ENCODE measurements around the gene ENPP1. TPM values are rescaled to one million over a fixed set of nuclear protein-coding genes. Genes with fewer than 3 reads are reported as not detected.
A peak's percentile ranks its signal among the peaks of the same experiment; 100 is the strongest.

ENPP1 gene
- total and polyA plus RNA-seq, 7 experiments from 2014 or later: 0.07 to 0.69 (median 0.21) TPM; not detected in 3

DNA sequence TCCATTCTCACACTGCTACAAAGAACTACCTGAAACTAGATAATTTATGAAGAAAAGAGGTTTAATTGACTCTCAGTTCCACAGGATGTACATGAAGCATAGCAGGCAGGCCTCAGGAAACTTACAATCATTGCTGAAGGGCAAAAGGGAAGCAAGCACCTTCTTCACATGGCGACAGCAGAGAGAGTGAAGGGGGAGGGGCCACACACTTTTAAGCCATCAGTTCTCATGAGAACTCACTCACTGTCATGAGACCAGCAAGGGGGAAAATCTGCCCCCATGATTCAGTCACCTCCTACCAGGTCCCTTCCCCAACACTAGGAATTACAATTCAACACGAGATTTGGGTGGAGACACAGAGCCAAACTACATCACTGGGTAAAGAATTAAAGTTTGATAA is 12.5 kb upstream of the ENPP1 start:
- Mint-ChIP-seq H3K27me3 (peaks cover 10 to 36% (median 20%) of the 10 kb centered on the region in 5 donors), H3K36me3 (no peaks in the 10 kb centered on the region), H3K4me3 (no peak overlapping the region), H3K9me3 (peaks cover 0 to 13% (median 0%) of the 10 kb centered on the region in 11 donors), H3K27ac (no peak overlapping the region), H3K4me1 (no peaks in the 10 kb centered on the region)
- no peak for ATAC-seq
- no peaks in the 10 kb centered on the region for H3K27me3 ChIP-seq (ENCODE audit: control insufficient read depth in 2 of 2, insufficient read depth in 2 of 2, low read length in 2 of 2)
- DNase-seq: no peak
- no peak overlapping the region for H3K27ac ChIP-seq (ENCODE audit: low read depth, low read length)
- no peak overlapping the region for H3K4me3 ChIP-seq (ENCODE audit: low read length)
- no peaks in the 10 kb centered on the region for H3K4me1 ChIP-seq (ENCODE audit: control insufficient read depth in 2 of 2, insufficient read depth in 2 of 2, low read length in 2 of 2)
- intact Hi-C loops (cut with micrococcal nuclease): no loop called here
- ChIA-PET CTCF (no interaction called here), POLR2A (no interaction called here)
- no peaks in the 10 kb centered on the region for H3K9me3 ChIP-seq (ENCODE audit: control insufficient read depth in 2 of 3, low read length in 3 of 3)
- no peaks in the 10 kb centered on the region for H3K36me3 ChIP-seq (ENCODE audit: control insufficient read depth in 2 of 3, insufficient read depth in 3 of 3, low read length in 3 of 3)

DNA sequence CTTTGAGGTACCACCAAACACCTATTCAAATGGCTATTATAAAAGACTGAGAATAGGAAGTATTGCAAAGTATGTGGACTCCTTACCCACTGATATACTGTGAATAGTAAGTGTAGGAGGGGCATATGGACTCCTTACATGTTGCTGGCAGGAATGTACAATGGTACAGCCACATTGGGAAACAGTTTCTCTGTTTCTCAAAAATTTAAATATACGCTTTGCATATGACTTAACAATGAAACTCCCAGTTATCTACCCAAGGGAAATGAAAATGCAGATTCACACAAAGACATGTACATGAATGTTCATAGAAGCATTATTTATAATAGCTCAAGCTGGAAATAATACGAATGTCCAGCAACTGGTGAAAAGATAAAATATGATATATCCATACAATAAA is 5.5 kb upstream of the ENPP1 start:
- H3K4me1 Mint-ChIP-seq: peaks cover 9 to 23% (median 13%) of the 10 kb centered on the region in 7 donors
- intact Hi-C loops (cut with micrococcal nuclease): no loop called here
- peaks cover 9 to 53% (median 20%) of the 10 kb centered on the region in 5 donors for H3K27me3 Mint-ChIP-seq
- H3K36me3 Mint-ChIP-seq: no peaks in the 10 kb centered on the region
- no peak overlapping the region for H3K27ac ChIP-seq (ENCODE audit: low read depth, low read length)
- no peak overlapping the region for H3K4me3 Mint-ChIP-seq
- POLR2A ChIA-PET: no interaction called here
- H3K4me1 ChIP-seq (ENCODE audit: control insufficient read depth in 2 of 2, insufficient read depth in 2 of 2, low read length in 2 of 2): peaks cover 0 to 6% of the 10 kb centered on the region in 2 donors
- no peak for DNase-seq
- peaks cover 0 to 9% (median 0%) of the 10 kb centered on the region in 11 donors for H3K9me3 Mint-ChIP-seq
- no peak overlapping the region for H3K27ac Mint-ChIP-seq
- no peaks in the 10 kb centered on the region for H3K36me3 ChIP-seq (ENCODE audit: control insufficient read depth in 2 of 3, insufficient read depth in 3 of 3, low read length in 3 of 3)
- H3K27me3 ChIP-seq (ENCODE audit: control insufficient read depth in 2 of 2, insufficient read depth in 2 of 2, low read length in 2 of 2): no peaks in the 10 kb centered on the region
- no peak for ATAC-seq
- CTCF ChIA-PET: no interaction called here
- H3K9me3 ChIP-seq (ENCODE audit: control insufficient read depth in 2 of 3, low read length in 3 of 3): no peaks in the 10 kb centered on the region
- H3K4me3 ChIP-seq (ENCODE audit: low read length): no peak overlapping the region

DNA sequence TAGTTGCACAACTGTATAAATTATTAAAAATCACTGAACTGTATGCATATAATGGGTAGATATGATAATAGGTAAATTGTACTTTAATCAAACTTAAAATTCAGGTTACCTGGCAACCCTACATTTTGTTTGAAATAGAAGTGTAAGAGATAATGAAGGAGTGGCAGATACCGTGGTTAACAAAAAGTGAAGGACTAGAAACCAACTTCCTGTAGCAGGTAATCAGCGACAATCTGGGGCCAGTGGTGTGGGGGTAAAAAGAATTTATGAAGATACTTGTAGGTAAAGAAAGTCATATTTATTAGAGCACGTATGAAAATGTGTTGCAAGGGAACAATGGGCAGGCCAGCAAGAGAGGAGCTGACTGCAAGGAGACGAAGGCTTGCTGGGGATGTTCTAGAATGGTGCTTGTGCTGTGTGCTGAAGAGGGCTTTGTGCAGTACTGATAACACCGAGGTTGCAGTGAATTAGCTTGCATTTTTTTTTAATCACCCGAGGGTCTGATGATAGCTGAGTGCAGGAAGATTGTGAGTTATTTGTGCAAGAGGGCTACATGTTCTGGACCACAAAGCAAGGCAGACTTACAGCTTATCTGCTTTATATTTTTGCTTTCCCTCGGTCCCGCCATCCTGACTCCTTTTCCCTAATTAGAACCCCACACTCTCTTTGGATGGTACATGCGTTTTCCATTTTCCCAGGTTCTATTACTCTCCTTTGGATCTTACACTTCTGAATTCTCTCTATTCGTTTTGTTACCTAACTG is 4.6 kb upstream of the ENPP1 start:
- Mint-ChIP-seq H3K9me3 (peaks cover 0 to 9% (median 0%) of the 10 kb centered on the region in 11 donors), H3K36me3 (no peaks in the 10 kb centered on the region), H3K4me3 (no peak overlapping the region), H3K27ac (no peak overlapping the region), H3K4me1 (peaks cover 12 to 26% (median 16%) of the 10 kb centered on the region in 7 donors), H3K27me3 (peaks cover 9 to 52% (median 20%) of the 10 kb centered on the region in 5 donors)
- Histone ChIP-seq H3K4me1 (ENCODE audit: control insufficient read depth in 2 of 2, insufficient read depth in 2 of 2, low read length in 2 of 2) (peaks cover 0 to 6% of the 10 kb centered on the region in 2 donors), H3K36me3 (ENCODE audit: control insufficient read depth in 2 of 3, insufficient read depth in 3 of 3, low read length in 3 of 3) (no peaks in the 10 kb centered on the region), H3K27me3 (ENCODE audit: control insufficient read depth in 2 of 2, insufficient read depth in 2 of 2, low read length in 2 of 2) (no peaks in the 10 kb centered on the region), H3K27ac (ENCODE audit: low read depth, low read length) (no peak overlapping the region), H3K4me3 (ENCODE audit: low read length) (no peak overlapping the region), H3K9me3 (ENCODE audit: control insufficient read depth in 2 of 3, low read length in 3 of 3) (no peaks in the 10 kb centered on the region)
- DNase-seq (no peak), ATAC-seq (peak; percentile 38)
- intact Hi-C loops (cut with micrococcal nuclease): no loop called here
- POLR2A ChIA-PET: no interaction called here
- CTCF ChIA-PET: no interaction called here

DNA sequence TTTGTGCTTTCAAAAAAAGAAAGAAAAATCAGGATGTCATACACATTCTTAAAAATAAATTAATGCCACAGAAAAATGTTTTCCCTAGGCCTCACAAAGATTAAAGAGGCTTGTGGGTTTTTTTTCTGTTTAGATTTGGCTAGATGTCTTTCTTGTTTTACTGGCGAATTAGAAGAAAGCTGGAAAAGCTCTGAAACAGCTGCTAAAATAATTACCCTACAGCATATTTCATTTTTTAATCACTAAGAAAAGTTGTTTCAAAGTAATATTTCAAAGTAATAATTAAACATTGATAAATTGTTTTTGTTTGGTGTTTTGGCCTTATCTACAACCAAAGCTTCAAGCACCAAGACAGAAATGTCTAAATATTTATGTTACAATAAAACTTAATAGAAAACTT is 3.7 kb upstream of the ENPP1 start:
- Histone ChIP-seq H3K9me3 (ENCODE audit: control insufficient read depth in 2 of 3, low read length in 3 of 3) (no peaks in the 10 kb centered on the region), H3K4me3 (ENCODE audit: low read length) (no peak overlapping the region), H3K36me3 (ENCODE audit: control insufficient read depth in 2 of 3, insufficient read depth in 3 of 3, low read length in 3 of 3) (no peaks in the 10 kb centered on the region), H3K4me1 (ENCODE audit: control insufficient read depth in 2 of 2, insufficient read depth in 2 of 2, low read length in 2 of 2) (peaks cover 8 to 12% of the 10 kb centered on the region in 2 donors), H3K27ac (ENCODE audit: low read depth, low read length) (no peak overlapping the region), H3K27me3 (ENCODE audit: control insufficient read depth in 2 of 2, insufficient read depth in 2 of 2, low read length in 2 of 2) (no peaks in the 10 kb centered on the region)
- H3K36me3 Mint-ChIP-seq: no peaks in the 10 kb centered on the region
- no peak for DNase-seq
- ATAC-seq: no peak
- peaks cover 5 to 60% (median 24%) of the 10 kb centered on the region in 5 donors for H3K27me3 Mint-ChIP-seq
- H3K27ac Mint-ChIP-seq: no peak overlapping the region
- CTCF ChIA-PET: no interaction called here
- POLR2A ChIA-PET: no interaction called here
- peaks cover 16 to 33% (median 22%) of the 10 kb centered on the region in 7 donors for H3K4me1 Mint-ChIP-seq
- intact Hi-C loops (cut with micrococcal nuclease): no loop called here
- H3K9me3 Mint-ChIP-seq: peaks cover 0 to 5% (median 0%) of the 10 kb centered on the region in 11 donors
- H3K4me3 Mint-ChIP-seq: no peak overlapping the region

DNA sequence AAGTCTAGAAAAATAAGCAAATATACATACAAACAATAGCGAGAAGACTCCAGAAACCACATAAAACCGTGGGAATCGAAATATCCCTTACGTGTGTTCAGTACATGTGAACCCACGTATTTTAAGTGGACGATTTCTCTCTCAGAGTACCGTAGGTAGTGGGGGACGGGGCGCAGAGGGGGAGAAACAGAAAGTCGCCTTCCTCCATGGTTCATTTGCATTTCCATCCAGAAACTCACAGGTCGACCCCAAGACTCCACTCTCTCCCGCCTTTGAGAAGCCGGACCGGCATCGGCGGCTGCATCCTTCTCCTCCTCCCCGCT is 538 bp upstream of the ENPP1 start:
- peaks cover 8 to 12% of the 10 kb centered on the region in 2 donors for H3K4me1 ChIP-seq (ENCODE audit: control insufficient read depth in 2 of 2, insufficient read depth in 2 of 2, low read length in 2 of 2)
- ChIA-PET CTCF (no interaction called here), POLR2A (no interaction called here)
- peaks cover 6 to 70% (median 35%) of the 10 kb centered on the region in 5 donors for H3K27me3 Mint-ChIP-seq
- H3K27me3 ChIP-seq (ENCODE audit: control insufficient read depth in 2 of 2, insufficient read depth in 2 of 2, low read length in 2 of 2): no peaks in the 10 kb centered on the region
- H3K27ac ChIP-seq (ENCODE audit: low read depth, low read length): no peak overlapping the region
- H3K36me3 Mint-ChIP-seq: no peaks in the 10 kb centered on the region
- no peaks in the 10 kb centered on the region for H3K9me3 ChIP-seq (ENCODE audit: control insufficient read depth in 2 of 3, low read length in 3 of 3)
- H3K36me3 ChIP-seq (ENCODE audit: control insufficient read depth in 2 of 3, insufficient read depth in 3 of 3, low read length in 3 of 3): no peaks in the 10 kb centered on the region
- DNase-seq (no peak), ATAC-seq (no peak)
- intact Hi-C loops (cut with micrococcal nuclease): no loop called here
- peak overlapping the region in 4 of 9 donors; percentile 17 to 43 (median 32) for H3K27ac Mint-ChIP-seq
- H3K4me1 Mint-ChIP-seq: peaks cover 16 to 33% (median 22%) of the 10 kb centered on the region in 7 donors
- H3K4me3 Mint-ChIP-seq: peak overlapping the region; percentile 73 to 91 (median 88)
- H3K4me3 ChIP-seq (ENCODE audit: low read length): peak overlapping the region; percentile 57
- peaks cover 0 to 3% (median 0%) of the 10 kb centered on the region in 11 donors for H3K9me3 Mint-ChIP-seq

DNA sequence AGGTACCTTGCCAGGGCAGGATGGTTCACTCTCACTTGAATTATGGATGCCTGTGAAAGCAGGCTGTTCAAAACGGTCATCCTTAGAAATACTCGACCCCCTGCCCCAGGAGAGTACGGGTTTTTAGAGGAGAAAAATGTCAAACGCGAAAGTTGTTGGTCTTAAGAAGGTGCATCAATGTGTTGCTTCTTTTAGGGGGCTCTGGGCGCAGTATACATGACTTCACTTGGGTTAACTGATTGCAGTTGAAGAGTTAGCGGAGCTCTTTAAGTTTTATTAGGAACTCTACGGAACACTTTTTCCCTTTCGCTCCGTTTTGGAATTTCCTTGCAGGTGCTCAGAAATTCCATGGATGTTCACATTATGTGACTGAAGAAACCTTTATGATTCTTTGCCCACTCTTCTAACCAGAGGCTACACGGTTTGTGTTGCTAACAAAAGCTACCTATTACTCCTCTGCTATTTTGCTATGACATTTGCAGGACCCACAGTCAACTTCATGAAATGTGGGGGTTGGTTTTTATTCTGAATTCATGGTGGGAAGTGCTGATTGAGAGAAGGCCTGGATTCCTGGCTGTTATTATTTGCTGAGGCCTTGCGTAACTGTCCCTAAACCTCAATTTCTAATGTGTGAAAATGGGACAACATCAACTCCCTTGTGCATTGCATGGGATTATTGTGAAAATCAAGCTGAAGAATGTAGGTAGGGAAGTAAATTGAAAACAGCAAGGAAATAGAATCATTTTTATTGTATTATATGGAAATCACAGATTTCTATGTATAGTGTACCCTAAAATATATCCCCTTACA is 845 bp downstream of the ENPP1 start:
- H3K27me3 Mint-ChIP-seq: peaks cover 6 to 63% (median 43%) of the 10 kb centered on the region in 5 donors
- intact Hi-C loops (cut with micrococcal nuclease): no loop called here
- Histone ChIP-seq H3K27ac (ENCODE audit: low read depth, low read length) (no peak overlapping the region), H3K27me3 (ENCODE audit: control insufficient read depth in 2 of 2, insufficient read depth in 2 of 2, low read length in 2 of 2) (no peaks in the 10 kb centered on the region), H3K4me3 (ENCODE audit: low read length) (peak overlapping the region; percentile 46), H3K36me3 (ENCODE audit: control insufficient read depth in 2 of 3, insufficient read depth in 3 of 3, low read length in 3 of 3) (no peaks in the 10 kb centered on the region), H3K4me1 (ENCODE audit: control insufficient read depth in 2 of 2, insufficient read depth in 2 of 2, low read length in 2 of 2) (peaks cover 6 to 8% of the 10 kb centered on the region in 2 donors), H3K9me3 (ENCODE audit: control insufficient read depth in 2 of 3, low read length in 3 of 3) (no peaks in the 10 kb centered on the region)
- DNase-seq: peak in 1 of 9 donors; percentile 0
- no peaks in the 10 kb centered on the region for H3K36me3 Mint-ChIP-seq
- ChIA-PET CTCF (no interaction called here), POLR2A (no interaction called here)
- H3K4me3 Mint-ChIP-seq: peak overlapping the region; percentile 64 to 91 (median 77)
- H3K27ac Mint-ChIP-seq: no peak overlapping the region
- H3K4me1 Mint-ChIP-seq: peaks cover 9 to 20% (median 16%) of the 10 kb centered on the region in 7 donors
- no peak for ATAC-seq
- peaks cover 0 to 3% (median 0%) of the 10 kb centered on the region in 11 donors for H3K9me3 Mint-ChIP-seq

Data from naive thymus-derived CD4-positive, alpha-beta T cell (primary cell).